ENCODE results near the gene CCDC188.

The CCDC188 gene

GRCh38 chr22:20109411-20110358 lies 41.2 kb downstream of the CCDC188 start:
- Mint-ChIP-seq H3K36me3 (no peaks in the 10 kb centered on the region), H3K9me3 (ENCODE audit: low read depth) (no peaks in the 10 kb centered on the region), H3K27ac (peak overlapping the region; percentile 83), H3K4me3 (no peak overlapping the region), H3K27me3 (no peaks in the 10 kb centered on the region), H3K4me1 (ENCODE audit: low read depth) (peaks cover 16% of the 10 kb centered on the region)

GRCh38 chr22:20108757-20109230 lies 42.1 kb downstream of the CCDC188 start:
- H3K36me3 Mint-ChIP-seq: no peaks in the 10 kb centered on the region
- no peak overlapping the region for H3K27ac Mint-ChIP-seq
- no peaks in the 10 kb centered on the region for H3K27me3 Mint-ChIP-seq
- H3K9me3 Mint-ChIP-seq (ENCODE audit: low read depth): no peaks in the 10 kb centered on the region
- peaks cover 14% of the 10 kb centered on the region for H3K4me1 Mint-ChIP-seq (ENCODE audit: low read depth)
- no peak overlapping the region for H3K4me3 Mint-ChIP-seq

GRCh38 chr22:20107951-20108756 lies 42.7 kb downstream of the CCDC188 start:
- Mint-ChIP-seq H3K4me3 (no peak overlapping the region), H3K27ac (peak overlapping the region; percentile 28), H3K4me1 (ENCODE audit: low read depth) (peaks cover 14% of the 10 kb centered on the region), H3K27me3 (no peaks in the 10 kb centered on the region), H3K36me3 (no peaks in the 10 kb centered on the region), H3K9me3 (ENCODE audit: low read depth) (no peaks in the 10 kb centered on the region)

- Mint-ChIP-seq H3K36me3 (peaks cover 2% of the 10 kb centered on the region), H3K27ac (peak overlapping the region; percentile 28), H3K4me1 (ENCODE audit: low read depth) (peaks cover 18% of the 10 kb centered on the region), H3K9me3 (ENCODE audit: low read depth) (no peaks in the 10 kb centered on the region), H3K4me3 (no peak overlapping the region), H3K27me3 (no peaks in the 10 kb centered on the region)
Observed at GRCh38 chr22:20107471-20107901, 43.4 kb downstream of the CCDC188 start.

- no peak overlapping the region for H3K4me3 Mint-ChIP-seq
- H3K4me1 Mint-ChIP-seq (ENCODE audit: low read depth): peaks cover 19% of the 10 kb centered on the region
- H3K36me3 Mint-ChIP-seq: peaks cover 2% of the 10 kb centered on the region
- H3K27ac Mint-ChIP-seq: no peak overlapping the region
- H3K9me3 Mint-ChIP-seq (ENCODE audit: low read depth): no peaks in the 10 kb centered on the region
- H3K27me3 Mint-ChIP-seq: no peaks in the 10 kb centered on the region
Observed at GRCh38 chr22:20106849-20107237, 44.0 kb downstream of the CCDC188 start.

GRCh38 chr22:20106205-20106848 lies 44.5 kb downstream of the CCDC188 start:
- Mint-ChIP-seq H3K4me1 (ENCODE audit: low read depth) (peaks cover 19% of the 10 kb centered on the region), H3K27me3 (no peaks in the 10 kb centered on the region), H3K4me3 (no peak overlapping the region), H3K27ac (peak overlapping the region; percentile 3), H3K36me3 (peaks cover 2% of the 10 kb centered on the region), H3K9me3 (ENCODE audit: low read depth) (no peaks in the 10 kb centered on the region)

GRCh38 chr22:20105456-20106204 lies 45.2 kb downstream of the CCDC188 start:
- peaks cover 2% of the 10 kb centered on the region for H3K36me3 Mint-ChIP-seq
- H3K27me3 Mint-ChIP-seq: no peaks in the 10 kb centered on the region
- peaks cover 20% of the 10 kb centered on the region for H3K4me1 Mint-ChIP-seq (ENCODE audit: low read depth)
- no peak overlapping the region for H3K27ac Mint-ChIP-seq
- H3K9me3 Mint-ChIP-seq (ENCODE audit: low read depth): no peaks in the 10 kb centered on the region
- H3K4me3 Mint-ChIP-seq: no peak overlapping the region

- H3K9me3 Mint-ChIP-seq (ENCODE audit: low read depth): no peaks in the 10 kb centered on the region
- no peaks in the 10 kb centered on the region for H3K27me3 Mint-ChIP-seq
- H3K4me1 Mint-ChIP-seq (ENCODE audit: low read depth): peaks cover 48% of the 10 kb centered on the region
- H3K27ac Mint-ChIP-seq: peak overlapping the region; percentile 76
- peak overlapping the region; percentile 8 for H3K4me3 Mint-ChIP-seq
- peaks cover 13% of the 10 kb centered on the region for H3K36me3 Mint-ChIP-seq
Observed at GRCh38 chr22:20102203-20102780, 48.6 kb downstream of the CCDC188 start.

- H3K27ac Mint-ChIP-seq: peak overlapping the region; percentile 94
- H3K27me3 Mint-ChIP-seq: no peaks in the 10 kb centered on the region
- peaks cover 52% of the 10 kb centered on the region for H3K4me1 Mint-ChIP-seq (ENCODE audit: low read depth)
- H3K9me3 Mint-ChIP-seq (ENCODE audit: low read depth): no peaks in the 10 kb centered on the region
- H3K36me3 Mint-ChIP-seq: peaks cover 20% of the 10 kb centered on the region
- peak overlapping the region; percentile 86 for H3K4me3 Mint-ChIP-seq
Observed at GRCh38 chr22:20101638-20102037, 49.2 kb downstream of the CCDC188 start.

- no peaks in the 10 kb centered on the region for H3K9me3 Mint-ChIP-seq (ENCODE audit: low read depth)
Observed at GRCh38 chr22:20099099-20099711, 51.6 kb downstream of the CCDC188 start.

More at GRCh38 chr22:20099099-20099711, 51.6 kb downstream of the CCDC188 start:
- H3K27me3 Mint-ChIP-seq: no peaks in the 10 kb centered on the region
- peaks cover 33% of the 10 kb centered on the region for H3K36me3 Mint-ChIP-seq
- peaks cover 63% of the 10 kb centered on the region for H3K4me1 Mint-ChIP-seq (ENCODE audit: low read depth)
- peak overlapping the region; percentile 86 for H3K4me3 Mint-ChIP-seq
- peak overlapping the region; percentile 94 for H3K27ac Mint-ChIP-seq

All from activated naive CD8-positive, alpha-beta T cell (primary cell).